ENCODE measurements around the gene SLC1A1. TPM values are rescaled to one million over a fixed set of nuclear protein-coding genes. Genes with fewer than 3 reads are reported as not detected.

SLC1A1 gene
- total RNA-seq, 1 donor from 2014 or later: 4.7 TPM

DNA sequence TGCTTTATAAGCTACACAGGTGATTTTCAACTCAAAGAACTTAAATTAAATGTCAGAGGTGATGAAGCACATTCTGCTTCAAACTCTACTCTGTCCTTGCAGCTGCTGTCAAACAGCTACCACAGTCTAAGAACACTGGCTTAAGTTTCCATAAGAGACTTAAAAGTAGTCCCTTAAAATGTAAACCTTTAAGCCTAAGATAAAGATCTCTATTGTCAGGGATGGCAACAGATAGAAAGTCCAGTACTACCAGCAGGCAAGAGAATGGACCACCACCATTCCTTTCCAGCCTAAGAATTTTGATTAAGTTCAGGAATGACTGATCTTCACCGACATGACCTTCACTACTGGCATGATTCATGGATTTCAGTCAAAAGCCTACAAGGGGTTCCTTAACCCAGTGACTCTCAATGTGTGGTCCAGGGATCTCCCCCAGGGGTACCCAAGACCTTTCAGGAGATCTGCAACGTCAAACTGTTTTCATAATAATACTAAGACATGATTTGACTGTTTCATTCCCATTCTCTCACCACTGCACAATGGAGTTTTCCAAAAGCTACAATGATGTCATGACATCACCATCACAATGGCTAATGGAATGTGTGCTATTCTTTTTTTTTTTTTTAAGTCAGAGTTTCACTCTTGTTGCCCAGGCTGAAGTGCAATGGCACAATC, 130.8 kb downstream of the SLC1A1 start:
- Histone ChIP-seq H3K4me3 (ENCODE audit: low read depth, low read length) (no peak overlapping the region), H3K36me3 (ENCODE audit: control insufficient read depth, insufficient read depth, low read length) (no peaks in the 10 kb centered on the region), H3K27me3 (ENCODE audit: control insufficient read depth, insufficient read depth, low read length) (no peaks in the 10 kb centered on the region)
- TF ChIP-seq, protein P1, sequence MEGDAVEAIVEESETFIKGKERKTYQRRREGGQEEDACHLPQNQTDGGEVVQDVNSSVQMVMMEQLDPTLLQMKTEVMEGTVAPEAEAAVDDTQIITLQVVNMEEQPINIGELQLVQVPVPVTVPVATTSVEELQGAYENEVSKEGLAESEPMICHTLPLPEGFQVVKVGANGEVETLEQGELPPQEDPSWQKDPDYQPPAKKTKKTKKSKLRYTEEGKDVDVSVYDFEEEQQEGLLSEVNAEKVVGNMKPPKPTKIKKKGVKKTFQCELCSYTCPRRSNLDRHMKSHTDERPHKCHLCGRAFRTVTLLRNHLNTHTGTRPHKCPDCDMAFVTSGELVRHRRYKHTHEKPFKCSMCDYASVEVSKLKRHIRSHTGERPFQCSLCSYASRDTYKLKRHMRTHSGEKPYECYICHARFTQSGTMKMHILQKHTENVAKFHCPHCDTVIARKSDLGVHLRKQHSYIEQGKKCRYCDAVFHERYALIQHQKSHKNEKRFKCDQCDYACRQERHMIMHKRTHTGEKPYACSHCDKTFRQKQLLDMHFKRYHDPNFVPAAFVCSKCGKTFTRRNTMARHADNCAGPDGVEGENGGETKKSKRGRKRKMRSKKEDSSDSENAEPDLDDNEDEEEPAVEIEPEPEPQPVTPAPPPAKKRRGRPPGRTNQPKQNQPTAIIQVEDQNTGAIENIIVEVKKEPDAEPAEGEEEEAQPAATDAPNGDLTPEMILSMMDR (IDR thresholded peaks at IDR 0.05; ENCODE audit: insufficient read depth, low read length, poor library complexity, severe bottlenecking): no peak
- no peak for DNase-seq (ENCODE audit: low read depth)

- no peak for DNase-seq (ENCODE audit: low read depth)
- Histone ChIP-seq H3K4me3 (ENCODE audit: low read depth, low read length) (no peak overlapping the region), H3K36me3 (ENCODE audit: control insufficient read depth, insufficient read depth, low read length) (no peaks in the 10 kb centered on the region), H3K27me3 (ENCODE audit: control insufficient read depth, insufficient read depth, low read length) (no peaks in the 10 kb centered on the region)
- TF ChIP-seq, protein P1 (IDR thresholded peaks at IDR 0.05; ENCODE audit: insufficient read depth, low read length, poor library complexity, severe bottlenecking): no peak
Measured at GRCh38 chr9:4622016-4622415, 131.7 kb downstream of the SLC1A1 start.

GRCh38 chr9:4630836-4631235, 140.6 kb downstream of the SLC1A1 start:
- TF ChIP-seq, protein P1 (IDR thresholded peaks at IDR 0.05; ENCODE audit: insufficient read depth, low read length, poor library complexity, severe bottlenecking): no peak
- DNase-seq (ENCODE audit: low read depth): no peak
- no peaks in the 10 kb centered on the region for H3K27me3 ChIP-seq (ENCODE audit: control insufficient read depth, insufficient read depth, low read length)
- no peaks in the 10 kb centered on the region for H3K36me3 ChIP-seq (ENCODE audit: control insufficient read depth, insufficient read depth, low read length)
- H3K4me3 ChIP-seq (ENCODE audit: low read depth, low read length): no peak overlapping the region

Other genes with a start within 250 kb of the SLC1A1 start
- gene GLIS3, start 190.4 kb upstream of the SLC1A1 start, total RNA-seq: 27.3 and 50.0 TPM in 2 replicates
- 8.6 and 10.0 TPM in 2 replicates for gene PLPP6, start 171.8 kb downstream of the SLC1A1 start, total RNA-seq
- gene SPATA6L, start 176.0 kb downstream of the SLC1A1 start, total RNA-seq: 1.3 and 2.5 TPM in 2 replicates
- gene CDC37L1, start 189.1 kb downstream of the SLC1A1 start, total RNA-seq: 14.8 and 15.9 TPM in 2 replicates

Data from kidney epithelial cell (primary cell).